Body of pancreas (tissue), 4 donors: ENCODE results near the gene WDR81. TPM values are rescaled to one million over a fixed set of nuclear protein-coding genes. Genes with fewer than 3 reads are reported as not detected.
"Not testable (repeated sequence)": the region's sequence is repeated elsewhere in the genome, so short reads cannot be mapped to it uniquely, and the experiment has no call there.

ENCODE experiments used
- ATAC-seq: fragments of 150-250 bp; one replicate; pipeline ENCODE4 v1.9.1; 2016
- DNase-seq, 4 donors: peaks; one replicate each; pipeline ENCODE4 v3.0.0-alpha.2; 2019
- H3K27ac ChIP-seq, 4 donors: fragments of 200-600 bp; sonication (generic); 1 replicate in 3 of 4; 2 replicates in 1 of 4; pipeline versions ENCODE4 v1.5.1 to v1.6.1; 2016 to 2019; ENCODE audit warnings: mild to moderate bottlenecking in 1 of 4, mixed read lengths in 1 of 4, moderate library complexity in 1 of 4
- H3K27me3 ChIP-seq, 2 donors: fragments of 200-600 bp; sonication (generic); one replicate each; pipeline ENCODE4 v1.6.0; 2016; ENCODE audit warnings: mild to moderate bottlenecking in 1 of 2
- H3K36me3 ChIP-seq, 2 donors: fragments of 200-600 bp; sonication (generic); replicated peaks in 1 of 2; 2 replicates each; pipeline ENCODE4 v1.5.1; 2016; ENCODE audit warnings: low read depth in 2 of 2; ENCODE audit not compliant: insufficient read depth in 1 of 2
- H3K4me1 ChIP-seq: fragments of 200-600 bp; sonication (generic); one replicate; pipeline ENCODE4 v1.6.0; 2016
- H3K4me3 ChIP-seq, 2 donors: fragments of 200-600 bp; sonication (generic); 1 replicate in 1 of 2; 2 replicates in 1 of 2; pipeline ENCODE4 v1.5.1; 2016 to 2019
- H3K9me3 ChIP-seq, 3 donors: fragments of 200-600 bp; sonication (generic); 1 replicate in 2 of 3; 2 replicates in 1 of 3; pipeline ENCODE4 v1.5.1; 2016
- POLR2A ChIP-seq, 3 donors: fragments of 450-650 bp; IDR thresholded peaks; one replicate each; pipeline ENCODE4 v1.6.1; 2016; ENCODE audit warnings: antibody characterized with exemption in 3 of 3, mild to moderate bottlenecking in 2 of 3
- WGBS, 2 donors: methylation state at CpG; one replicate each; pipeline ENCODE4 v1.1.5; 2017; 5-methylcytosine and 5-hydroxymethylcytosine counted together
- intact Hi-C: fragments of 100-400 bp; cut with DNase I; formaldehyde crosslinking; loops from one replicate; pipeline ENCODE4 v1.15.1; 2023
- total RNA-seq, 2 donors: library from RNA; depleted of rRNA; stranded (reverse); fragments of >200 nt; gene quantifications; one replicate each; pipeline ENCODE4 v1.1.0, GENCODE V29; 2016
- TF ChIP-seq, protein P1 (sequence below), 7 experiments: fragments of 450-650 bp in 4 of 7; fragments of 200-600 bp in 3 of 7; sonication (generic) in 3 of 7; IDR thresholded peaks; one replicate each; pipeline ENCODE4 v1.5.1; 2016 to 2019; ENCODE audit warnings: antibody characterized with exemption in 7 of 7

WDR81 gene
- total RNA-seq, 2 donors from 2014 or later: 15.6 to 31.6 TPM

DNA sequence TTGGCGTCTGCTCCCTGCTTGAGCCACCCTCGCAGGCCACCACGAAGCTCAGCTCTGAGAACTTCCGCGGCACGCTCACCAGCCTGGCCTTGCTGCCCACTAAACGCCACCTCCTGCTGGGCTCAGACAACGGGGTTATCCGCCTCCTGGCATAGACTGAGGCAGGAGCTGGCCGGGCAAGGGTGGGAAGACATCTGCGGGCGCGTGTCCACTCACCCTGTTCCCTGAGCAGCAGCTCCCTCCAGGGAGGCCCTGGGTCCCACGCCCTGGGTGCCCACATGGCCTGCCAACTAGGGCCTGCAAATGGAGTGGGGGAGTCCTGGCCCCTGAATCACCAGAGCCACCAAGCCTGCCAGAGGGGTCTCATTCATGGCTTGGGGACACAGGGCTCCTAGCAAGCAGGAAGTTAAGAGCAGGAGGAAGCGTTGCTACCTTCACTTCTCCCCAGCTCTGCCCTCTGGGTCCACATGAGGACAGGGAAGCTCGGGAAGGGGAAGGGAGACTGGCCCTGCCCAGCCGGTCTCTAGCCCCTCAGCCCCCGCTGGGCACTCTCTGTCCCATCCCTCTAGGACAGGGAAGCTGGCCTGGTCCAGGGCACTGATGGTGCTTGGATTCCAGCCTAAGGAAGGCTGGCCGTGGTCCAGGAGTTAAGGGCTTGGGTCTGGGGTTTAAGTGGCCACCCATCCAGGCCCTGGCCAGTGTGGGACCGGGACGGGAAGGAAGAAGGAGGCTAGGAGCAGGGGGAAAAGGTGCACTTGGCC lies 13.2 kb downstream of the WDR81 start:
- WGBS, 2 donors: 78 to 96% methylated on average over 13 to 15 of the region's 21 CpGs
- Histone ChIP-seq H3K9me3 (no peaks in the 10 kb centered on the region), H3K27me3 (no peaks in the 10 kb centered on the region), H3K4me1 (no peaks in the 10 kb centered on the region), H3K4me3 (no peak overlapping the region), H3K27ac (peak overlapping the region in 1 of 4 donors; percentile 10), H3K36me3 (no peaks in the 10 kb centered on the region)
- ATAC-seq: no peak
- intact Hi-C loops: no loop called here
- TF ChIP-seq POLR2A (IDR thresholded peaks at IDR 0.05): no peak
- TF ChIP-seq, protein P1, sequence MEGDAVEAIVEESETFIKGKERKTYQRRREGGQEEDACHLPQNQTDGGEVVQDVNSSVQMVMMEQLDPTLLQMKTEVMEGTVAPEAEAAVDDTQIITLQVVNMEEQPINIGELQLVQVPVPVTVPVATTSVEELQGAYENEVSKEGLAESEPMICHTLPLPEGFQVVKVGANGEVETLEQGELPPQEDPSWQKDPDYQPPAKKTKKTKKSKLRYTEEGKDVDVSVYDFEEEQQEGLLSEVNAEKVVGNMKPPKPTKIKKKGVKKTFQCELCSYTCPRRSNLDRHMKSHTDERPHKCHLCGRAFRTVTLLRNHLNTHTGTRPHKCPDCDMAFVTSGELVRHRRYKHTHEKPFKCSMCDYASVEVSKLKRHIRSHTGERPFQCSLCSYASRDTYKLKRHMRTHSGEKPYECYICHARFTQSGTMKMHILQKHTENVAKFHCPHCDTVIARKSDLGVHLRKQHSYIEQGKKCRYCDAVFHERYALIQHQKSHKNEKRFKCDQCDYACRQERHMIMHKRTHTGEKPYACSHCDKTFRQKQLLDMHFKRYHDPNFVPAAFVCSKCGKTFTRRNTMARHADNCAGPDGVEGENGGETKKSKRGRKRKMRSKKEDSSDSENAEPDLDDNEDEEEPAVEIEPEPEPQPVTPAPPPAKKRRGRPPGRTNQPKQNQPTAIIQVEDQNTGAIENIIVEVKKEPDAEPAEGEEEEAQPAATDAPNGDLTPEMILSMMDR (IDR thresholded peaks at IDR 0.05): no peak
- no peak for DNase-seq

- H3K27ac ChIP-seq, DNase-seq, H3K36me3 ChIP-seq, H3K4me1 ChIP-seq, H3K27me3 ChIP-seq, H3K4me3 ChIP-seq, intact Hi-C loops, ATAC-seq, H3K9me3 ChIP-seq: not testable (repeated sequence)
- WGBS, 2 donors: 87 to 91% methylated on average over 4 to 7 of the region's 7 CpGs
Measured at GRCh38 chr17:1741899-1742298, 17.4 kb downstream of the WDR81 start.

GRCh38 chr17:1742371-1743087 lies 18.0 kb downstream of the WDR81 start, which contains the start of gene SERPINF2:
Gene SERPINF2, plus strand, starts transcription at chr17:1742871. Its CDS starts 2,125 bp downstream, at chr17:1744996.
- H3K27ac ChIP-seq: no peak within 1 kb of the TSS
- TF ChIP-seq, protein P1 (IDR thresholded peaks at IDR 0.05): no peak
- no peak for TF ChIP-seq POLR2A (IDR thresholded peaks at IDR 0.05)
- intact Hi-C loops: no loop called here
- DNase-seq (no peak), ATAC-seq (no peak)
- no peaks in the 10 kb centered on the region for H3K4me1 ChIP-seq
- no peaks in the 10 kb centered on the region for H3K9me3 ChIP-seq
- 52 to 57% methylated on average over 7 to 10 of the region's 10 CpGs for WGBS, 2 donors
- H3K36me3 ChIP-seq: no peaks in the 10 kb centered on the region
- H3K4me3 ChIP-seq: no peak within 1 kb of the TSS
- no peaks in the 10 kb centered on the region for H3K27me3 ChIP-seq

- Histone ChIP-seq H3K4me1 (no peaks in the 10 kb centered on the region), H3K27me3 (no peaks in the 10 kb centered on the region), H3K27ac (no peak overlapping the region), H3K9me3 (no peaks in the 10 kb centered on the region), H3K36me3 (no peaks in the 10 kb centered on the region), H3K4me3 (no peak overlapping the region)
- WGBS, 2 donors: 86% methylated on average over 2 of the region's 2 CpGs; no CpG with 5 or more reads in 1 of the 2 donors
- DNase-seq: no peak
- ATAC-seq: no peak
- no peak for TF ChIP-seq POLR2A (IDR thresholded peaks at IDR 0.05)
- TF ChIP-seq, protein P1 (IDR thresholded peaks at IDR 0.05): no peak
- intact Hi-C loops: no loop called here
Measured at GRCh38 chr17:1743088-1743439, 18.6 kb downstream of the WDR81 start.
